GM10847 (cell line): ENCODE data around the gene TP53RK.

Experiments
- POLR2A ChIP-seq: IDR thresholded peaks from 2 replicates; pipeline ENCODE4 v1.6.1; 2011; ENCODE audit not compliant: insufficient read length; ENCODE audit errors: extremely low read depth

The TP53RK gene

DNA sequence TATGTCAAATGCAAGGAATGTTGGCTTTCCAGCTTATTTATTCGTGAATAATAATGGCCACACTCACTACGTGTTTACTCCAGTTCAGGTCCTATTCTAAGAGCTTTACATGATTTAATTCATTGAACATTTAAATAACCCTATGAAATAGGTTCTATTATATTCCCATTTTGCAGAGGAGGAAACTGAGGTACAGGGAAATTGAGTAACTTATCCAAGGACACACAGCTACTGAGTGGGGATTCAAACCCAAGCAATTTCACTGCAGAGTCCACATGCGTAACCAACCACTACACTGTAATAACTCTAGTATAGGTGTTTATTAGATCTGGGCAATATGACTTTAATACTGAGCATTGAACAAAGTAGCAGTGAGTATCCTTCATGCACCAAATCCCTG, 25.7 kb downstream of the TP53RK start:
- TF ChIP-seq POLR2A = no peak

GRCh38 chr20:46661659-46662058, 27.6 kb downstream of the TP53RK start:
- no peak for TF ChIP-seq POLR2A

DNA sequence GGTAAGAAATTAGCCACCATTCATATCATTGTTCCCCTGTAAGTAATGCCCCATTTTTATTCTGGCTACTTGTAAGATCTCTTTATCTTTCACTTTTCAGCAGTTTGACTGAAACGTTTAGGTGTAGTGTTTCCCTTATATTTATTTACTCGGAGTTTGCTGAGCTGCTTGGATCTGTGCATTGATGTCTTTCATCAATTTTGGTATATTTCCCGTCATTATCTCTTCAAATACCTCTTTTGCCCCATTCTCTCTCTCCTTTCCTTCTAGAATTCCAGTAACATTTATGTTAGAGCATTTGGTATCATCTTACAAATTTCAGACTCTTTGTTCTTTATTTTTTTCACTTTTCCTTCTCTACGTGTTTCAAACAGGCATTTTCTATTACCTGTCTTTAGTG, 28.8 kb downstream of the TP53RK start:
- no peak for TF ChIP-seq POLR2A

DNA sequence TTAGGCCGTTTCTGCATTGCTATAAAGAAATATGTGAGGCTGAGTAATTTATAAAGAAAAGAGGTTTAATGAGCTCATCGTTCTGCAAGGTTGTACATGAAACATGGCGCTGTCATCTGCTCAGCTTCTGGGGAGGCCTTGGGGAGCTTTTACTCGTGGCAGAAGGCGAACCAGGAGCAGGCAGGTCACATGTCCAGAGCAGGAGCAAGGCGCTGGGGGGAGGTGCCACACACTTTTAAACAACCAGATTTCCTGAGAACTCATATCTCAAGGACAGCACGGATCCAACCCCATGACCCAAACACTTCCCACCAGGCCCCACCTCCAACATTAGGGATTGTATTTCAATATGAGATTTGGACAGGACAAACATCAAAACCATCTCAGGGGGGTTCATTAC, 31.6 kb downstream of the TP53RK start:
- TF ChIP-seq POLR2A = no peak

DNA sequence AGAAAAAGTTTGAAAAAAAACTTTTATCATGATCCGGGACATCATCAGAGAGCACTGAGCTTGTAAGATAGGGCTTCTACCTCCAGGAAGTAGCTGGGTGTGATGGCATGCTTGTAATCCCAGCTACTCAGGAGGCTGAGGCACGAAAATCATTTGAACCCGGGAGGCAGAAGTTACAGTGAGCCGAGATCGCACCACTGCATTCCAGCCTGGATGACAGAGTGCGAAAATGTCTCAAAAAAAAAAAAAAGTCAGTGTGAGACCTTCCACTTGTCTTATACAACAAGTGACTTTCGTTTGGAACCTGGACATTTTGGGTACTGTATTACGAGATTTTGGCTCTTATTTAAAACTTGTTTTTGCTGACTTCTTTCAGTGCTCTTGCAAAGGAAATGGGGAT, 32.1 kb downstream of the TP53RK start:
- TF ChIP-seq POLR2A = no peak

- TF ChIP-seq POLR2A = no peak
Observed at GRCh38 chr20:46652699-46653098, 36.5 kb downstream of the TP53RK start.

- no peak for TF ChIP-seq POLR2A
Observed at GRCh38 chr20:46651091-46651962, 37.9 kb downstream of the TP53RK start, which contains the start of gene SLC13A3. TSS of gene SLC13A3 (minus strand) at chr20:46651459. CDS start at chr20:46651421, 38 bp downstream.

- TF ChIP-seq POLR2A = no peak
Observed at GRCh38 chr20:46650575-46651090, 38.6 kb downstream of the TP53RK start.

DNA sequence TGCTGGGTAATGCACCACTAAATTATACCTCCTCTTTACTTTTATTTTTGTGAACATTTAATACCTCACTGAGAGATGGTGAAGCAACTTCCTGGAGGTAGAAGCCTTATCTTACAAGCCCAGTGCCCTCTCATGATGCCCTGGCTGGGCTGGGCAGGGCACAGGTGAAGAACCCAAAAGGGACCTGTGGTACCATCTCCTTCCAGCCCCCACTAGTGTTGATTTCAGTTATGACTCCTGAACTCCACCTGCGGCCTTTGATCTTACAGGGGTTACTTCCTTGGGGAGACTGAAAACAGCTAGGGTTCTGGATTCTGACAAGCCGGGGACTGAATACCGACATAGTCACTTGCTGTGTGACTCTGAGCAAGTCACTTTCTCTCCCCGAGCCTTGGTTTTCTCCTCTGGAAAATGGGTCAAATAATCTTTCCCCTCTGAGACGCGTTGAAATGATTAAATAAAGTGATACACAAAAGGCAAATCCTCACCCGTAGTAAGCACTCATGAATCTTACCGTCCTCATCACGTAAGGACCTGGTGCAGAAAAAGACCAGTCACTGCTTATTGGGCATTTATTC, 39.2 kb downstream of the TP53RK start:
- TF ChIP-seq POLR2A = no peak

DNA sequence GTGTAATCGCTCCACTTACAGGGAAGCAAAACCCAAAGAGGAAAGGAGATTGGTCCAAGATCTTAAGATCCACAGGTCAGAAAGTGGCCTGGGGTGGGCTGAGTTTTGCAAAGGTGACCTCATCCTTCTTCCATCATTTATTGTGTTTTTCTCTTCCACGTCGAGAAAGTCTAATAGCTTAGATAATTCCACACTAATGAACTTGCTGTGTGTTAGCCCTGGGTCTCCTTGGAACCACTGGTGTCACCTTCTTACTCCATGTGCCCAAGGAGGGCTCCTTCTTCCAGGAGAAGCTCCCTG, 39.6 kb downstream of the TP53RK start:
- TF ChIP-seq POLR2A = no peak

DNA sequence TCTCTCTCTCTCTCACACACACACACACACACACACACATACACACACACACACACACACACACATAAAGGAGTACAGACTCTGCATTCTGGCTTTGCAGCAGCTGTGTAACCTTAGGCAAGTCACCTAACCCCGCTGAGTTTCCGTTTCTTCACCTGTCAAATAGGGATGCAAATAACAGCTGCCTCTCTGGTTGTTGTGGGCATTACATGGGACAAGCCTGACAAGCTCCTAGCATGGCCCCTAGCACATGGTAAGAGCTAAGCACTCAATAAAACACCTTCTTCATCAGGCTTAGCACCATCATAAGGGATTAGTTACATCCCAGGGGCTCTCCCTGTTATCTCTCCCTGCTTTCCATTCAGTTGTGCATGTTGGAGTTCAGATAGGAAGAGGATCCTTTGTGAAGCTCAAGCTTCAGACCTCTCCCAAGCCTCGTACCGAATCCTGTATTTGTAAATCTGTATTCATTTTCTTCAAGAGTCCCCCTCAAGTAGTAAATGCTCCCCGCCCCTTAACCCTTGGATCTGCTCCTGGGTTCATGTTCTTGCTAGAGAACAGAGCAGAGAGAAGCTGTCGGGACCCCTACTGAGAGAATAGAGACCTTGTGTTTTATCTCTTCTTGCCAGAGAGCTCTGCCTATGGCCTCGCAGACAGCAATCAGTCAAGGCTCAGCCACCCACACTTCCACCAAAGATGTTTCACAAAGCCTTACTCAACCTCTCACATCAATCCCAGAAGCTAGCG, 40.2 kb downstream of the TP53RK start:
- no peak for TF ChIP-seq POLR2A

DNA sequence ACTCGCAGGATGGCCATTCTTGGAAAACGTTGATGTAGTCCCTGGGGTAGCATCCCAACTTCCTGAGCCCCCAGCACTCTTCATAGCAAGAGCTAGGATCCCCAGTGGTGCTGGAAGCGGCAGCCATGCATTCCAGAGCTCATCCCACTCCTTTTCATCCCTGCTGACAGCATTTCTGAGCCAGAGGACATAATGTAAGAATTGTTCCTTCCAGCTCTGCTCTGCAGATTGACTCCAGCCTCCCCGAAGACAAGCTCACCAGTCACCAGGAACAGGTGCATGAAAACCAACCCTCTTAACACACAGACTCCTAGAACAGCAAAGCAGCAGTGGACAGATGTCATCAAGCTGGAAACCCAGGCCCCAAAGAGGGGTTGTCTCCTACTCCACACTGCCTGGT, 41.8 kb downstream of the TP53RK start:
- no peak for TF ChIP-seq POLR2A

GRCh38 chr20:46646659-46647380, 42.4 kb downstream of the TP53RK start:
- TF ChIP-seq POLR2A = no peak

- TF ChIP-seq POLR2A = no peak
Observed at GRCh38 chr20:46646122-46646521, 43.1 kb downstream of the TP53RK start.

DNA sequence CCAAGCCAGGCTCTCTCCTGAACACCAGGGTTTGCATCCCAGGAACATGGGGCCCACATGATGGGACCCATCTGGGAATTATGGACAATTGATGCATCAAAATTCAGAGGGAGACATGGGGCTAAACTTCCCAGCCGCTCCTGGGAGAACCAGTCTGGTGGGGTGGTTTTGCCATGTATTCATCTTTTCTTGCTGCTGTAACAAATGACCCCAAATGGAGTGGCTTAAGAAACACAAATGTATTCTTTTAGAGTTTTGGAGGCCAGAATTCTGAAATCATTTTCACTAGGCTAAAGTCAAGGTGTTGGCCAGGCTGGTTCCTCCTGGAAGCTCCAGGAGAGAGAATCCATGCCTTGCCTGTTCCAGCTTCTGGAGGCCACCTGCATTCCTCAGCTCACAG, 44.5 kb downstream of the TP53RK start:
- no peak for TF ChIP-seq POLR2A
